C4-2B (cell line): ENCODE measurements around the gene PTH1R.

Experiments
- CTCF ChIP-seq: fragments of 450-650 bp; conservative IDR thresholded peaks from 2 replicates; pipeline ENCODE4 v1.5.1; 2017; ENCODE audit warnings: mild to moderate bottlenecking
- ZFX ChIP-seq: fragments of 450-650 bp; IDR thresholded peaks from 2 replicates; pipeline ENCODE4 v1.6.1; 2017

GRCh38 chr3:46934498-46935167 lies 57.1 kb downstream of the PTH1R start:
- no peak for TF ChIP-seq CTCF
- no peak for TF ChIP-seq ZFX
